Neuronal stem cell (in vitro differentiated cells): ENCODE measurements around the gene MFNG.
A peak's percentile ranks its signal among the peaks of the same experiment; 100 is the strongest.

Experiments
- DNase-seq: peaks from one replicate; pipeline ENCODE4 v3.0.0-alpha.2; 2013; ENCODE audit warnings: low spot score
- H2AFZ ChIP-seq: one replicate; pipeline ENCODE4 v1.6.1; 2013; ENCODE audit warnings: mild to moderate bottlenecking, low read length, inconsistent platforms
- H2AK5ac ChIP-seq: 2 replicates; pipeline ENCODE4 v1.6.1; 2013; ENCODE audit warnings: low read depth, mild to moderate bottlenecking, inconsistent platforms, low read length, moderate library complexity, mixed read lengths
- H2BK120ac ChIP-seq: 2 replicates; pipeline ENCODE4 v1.6.1; 2013; ENCODE audit warnings: low read depth, mild to moderate bottlenecking, inconsistent platforms, low read length, moderate library complexity, mixed read lengths
- H2BK12ac ChIP-seq: one replicate; pipeline ENCODE4 v1.6.1; 2013; ENCODE audit warnings: low read length, inconsistent platforms
- H2BK15ac ChIP-seq: 2 replicates; pipeline ENCODE4 v1.6.1; 2013; ENCODE audit warnings: mild to moderate bottlenecking, low read length, inconsistent platforms, mixed read lengths
- H2BK5ac ChIP-seq: one replicate; pipeline ENCODE4 v1.6.1; 2013; ENCODE audit warnings: inconsistent platforms, mild to moderate bottlenecking, low read length, moderate library complexity
- H3K14ac ChIP-seq: one replicate; pipeline ENCODE4 v1.6.1; 2013; ENCODE audit warnings: low read length, inconsistent platforms
- H3K18ac ChIP-seq: 2 replicates; pipeline ENCODE4 v1.6.1; 2013; ENCODE audit warnings: low read length, inconsistent platforms
- H3K23ac ChIP-seq: 2 replicates; pipeline ENCODE4 v1.6.1; 2013; ENCODE audit warnings: low read depth, mild to moderate bottlenecking, mixed read lengths, low read length, inconsistent platforms; ENCODE audit not compliant: poor library complexity
- H3K27ac ChIP-seq: replicated peaks from 3 replicates; pipeline ENCODE4 v1.5.1; 2013; ENCODE audit warnings: low read length, inconsistent platforms
- H3K27me3 ChIP-seq, 3 experiments: 2 replicates each; pipeline ENCODE4 v1.6.1; 2013; ENCODE audit warnings: low read length in 3 of 3, mild to moderate bottlenecking in 2 of 3, inconsistent platforms in 1 of 3, low read depth in 1 of 3, mixed read lengths in 1 of 3, moderate library complexity in 1 of 3; ENCODE audit not compliant: control insufficient read depth in 3 of 3, insufficient read depth in 3 of 3
- H3K36me3 ChIP-seq, 2 donors: replicated peaks in 1 of 2; 2 replicates each; pipeline ENCODE4 v1.6.1; 2013; ENCODE audit warnings: low read length in 2 of 2; ENCODE audit not compliant: control insufficient read depth in 2 of 2, insufficient read depth in 2 of 2
- H3K4ac ChIP-seq: 2 replicates; pipeline ENCODE4 v1.6.1; 2013; ENCODE audit warnings: inconsistent platforms, mild to moderate bottlenecking, low read length, moderate library complexity
- H3K4me1 ChIP-seq, 2 donors: 1 replicate in 1 of 2; 2 replicates in 1 of 2; pipeline ENCODE4 v1.6.1; 2013; ENCODE audit warnings: low read length in 2 of 2, low read depth in 1 of 2; ENCODE audit not compliant: control insufficient read depth in 2 of 2, insufficient read depth in 1 of 2
- H3K4me2 ChIP-seq: one replicate; pipeline ENCODE4 v1.6.1; 2013; ENCODE audit warnings: mild to moderate bottlenecking, low read length, inconsistent platforms; ENCODE audit not compliant: insufficient read depth, poor library complexity, severe bottlenecking
- H3K4me3 ChIP-seq, 2 donors: 2 replicates each; pipeline ENCODE4 v1.5.1; 2013; ENCODE audit warnings: low read length in 2 of 2, mild to moderate bottlenecking in 2 of 2, inconsistent platforms in 1 of 2, moderate library complexity in 1 of 2
- H3K79me1 ChIP-seq: one replicate; pipeline ENCODE4 v1.6.1; 2013; ENCODE audit warnings: low read depth, mild to moderate bottlenecking, inconsistent platforms, low read length, moderate library complexity
- H3K9ac ChIP-seq: one replicate; pipeline ENCODE4 v1.6.1; 2013; ENCODE audit warnings: mild to moderate bottlenecking, low read depth, low read length, inconsistent platforms; ENCODE audit not compliant: poor library complexity
- H3K9me3 ChIP-seq, 2 donors: replicated peaks in 1 of 2; 2 replicates each; pipeline versions ENCODE3 to v1.6.1; 2013; ENCODE audit warnings: low read length in 2 of 2, mild to moderate bottlenecking in 2 of 2, inconsistent platforms in 1 of 2, low read depth in 1 of 2, mixed read lengths in 1 of 2, moderate library complexity in 1 of 2; ENCODE audit not compliant: control insufficient read depth in 2 of 2, insufficient read depth in 1 of 2
- H4K8ac ChIP-seq: one replicate; pipeline ENCODE4 v1.6.1; 2013; ENCODE audit warnings: low read depth, mild to moderate bottlenecking, inconsistent platforms, low read length, moderate library complexity
- H4K91ac ChIP-seq: one replicate; pipeline ENCODE4 v1.6.1; 2013; ENCODE audit warnings: low read length, low read depth, mild to moderate bottlenecking, inconsistent platforms; ENCODE audit not compliant: poor library complexity
- WGBS, 2 donors: extraction: QIAGEN DNeasy Blood & Tissue Kit; methylation state at CpG; one replicate each; pipeline ENCODE4 v1.1.7; 2013; ENCODE audit warnings: missing lambda C conversion rate in 2 of 2, mixed read lengths in 1 of 2; ENCODE audit not compliant: insufficient read length in 2 of 2, insufficient replicate concordance in 1 of 2; ENCODE audit errors: extremely low coverage in 2 of 2; 5-methylcytosine and 5-hydroxymethylcytosine counted together

Gene MFNG

DNA sequence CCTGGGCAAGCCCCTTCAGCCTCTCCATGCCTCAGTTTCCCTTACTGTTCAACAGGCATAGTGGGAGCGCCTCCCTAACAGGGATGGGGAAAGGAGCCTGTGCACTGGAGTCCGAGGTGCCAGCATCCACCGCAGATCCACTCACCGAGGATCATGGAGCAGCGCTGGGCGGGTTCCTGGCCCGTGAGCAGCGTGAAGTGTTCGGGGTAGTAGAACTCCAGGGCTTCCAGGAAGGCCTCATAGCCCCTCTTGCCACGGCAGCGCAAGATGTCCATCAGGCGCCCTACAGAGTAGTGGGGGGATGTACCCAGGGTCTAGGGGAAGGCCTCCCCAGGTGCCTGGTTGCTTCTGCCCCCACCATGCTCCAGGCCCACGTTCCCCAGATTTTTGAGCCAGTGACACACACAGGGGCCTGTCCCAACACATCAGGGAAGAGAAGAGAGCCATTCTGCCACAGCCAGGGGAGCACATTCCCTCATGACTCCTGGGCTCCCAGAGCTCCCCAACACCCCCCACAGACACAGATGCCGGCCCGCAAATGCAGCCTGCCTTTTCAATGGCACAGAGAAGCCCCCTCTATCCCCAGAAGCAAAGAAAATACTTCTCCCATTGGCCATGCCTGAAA is 31.8 kb upstream of the MFNG start:
- no peak overlapping the region for H3K27ac ChIP-seq
- H2BK5ac ChIP-seq, result peak overlapping the region; percentile 49
- H2AFZ ChIP-seq, result peak overlapping the region; percentile 93
- DNase-seq, result no peak
- no peak overlapping the region for H3K9ac ChIP-seq
- peak overlapping the region; percentile 51 for H2BK15ac ChIP-seq
- H2BK12ac ChIP-seq, result no peak overlapping the region
- H3K4me2 ChIP-seq, result peak overlapping the region; percentile 87
- peaks cover 12 to 17% of the 10 kb centered on the region in 2 donors for H3K4me1 ChIP-seq
- no peaks in the 10 kb centered on the region for H3K79me1 ChIP-seq
- no CpG with 5 or more reads among the region's 15 CpGs for WGBS, 2 donors
- H3K4ac ChIP-seq, result no peak overlapping the region
- no peak overlapping the region for H3K23ac ChIP-seq
- H4K8ac ChIP-seq, result no peak overlapping the region
- H3K18ac ChIP-seq, result peak overlapping the region; percentile 36
- H3K27me3 ChIP-seq, result peaks cover 4 to 25% (median 13%) of the 10 kb centered on the region in 3 experiments
- peak overlapping the region; percentile 30 to 69 for H3K4me3 ChIP-seq
- peaks cover 0 to 1% of the 10 kb centered on the region in 2 donors for H3K9me3 ChIP-seq
- H3K36me3 ChIP-seq, result peaks cover 0 to 16% of the 10 kb centered on the region in 2 donors
- H2BK120ac ChIP-seq, result peak overlapping the region; percentile 68
- peak overlapping the region; percentile 42 for H3K14ac ChIP-seq
- no peak overlapping the region for H4K91ac ChIP-seq
- peak overlapping the region; percentile 88 for H2AK5ac ChIP-seq

DNA sequence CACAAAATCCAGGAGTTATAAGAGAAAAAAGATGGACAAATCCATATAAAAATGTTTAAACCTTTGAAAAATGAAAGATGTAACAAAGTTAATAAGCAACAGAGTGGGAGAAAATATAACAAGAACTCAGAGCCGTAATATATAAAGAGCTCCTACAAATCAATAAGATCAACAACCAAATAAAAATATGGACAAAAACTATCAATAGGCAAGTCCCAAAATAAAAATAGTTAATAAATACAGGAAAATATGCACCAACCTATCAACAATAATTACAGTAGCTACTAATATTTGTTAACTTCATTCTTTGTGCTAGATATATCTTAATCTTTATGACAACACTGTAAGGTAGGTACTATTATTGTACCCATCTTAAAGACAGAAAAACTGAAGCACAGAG is 30.3 kb upstream of the MFNG start:
- Histone ChIP-seq H2BK120ac (no peak overlapping the region), H3K4me3 (no peak overlapping the region), H3K23ac (no peak overlapping the region), H4K8ac (no peak overlapping the region), H3K9ac (no peak overlapping the region), H2BK12ac (no peak overlapping the region), H3K14ac (no peak overlapping the region), H4K91ac (no peak overlapping the region), H3K79me1 (no peaks in the 10 kb centered on the region), H3K4ac (no peak overlapping the region), H2AK5ac (no peak overlapping the region), H2AFZ (no peak overlapping the region), H3K27ac (no peak overlapping the region), H2BK15ac (no peak overlapping the region), H3K4me2 (no peak overlapping the region), H2BK5ac (no peak overlapping the region), H3K18ac (no peak overlapping the region), H3K4me1 (peaks cover 22 to 30% of the 10 kb centered on the region in 2 donors), H3K36me3 (peaks cover 0 to 16% of the 10 kb centered on the region in 2 donors), H3K9me3 (peaks cover 0 to 1% of the 10 kb centered on the region in 2 donors), H3K27me3 (peaks cover 4 to 25% (median 8%) of the 10 kb centered on the region in 3 experiments)
- no peak for DNase-seq
- WGBS, 2 donors, result no CpG with 5 or more reads among the region's 1 CpG

DNA sequence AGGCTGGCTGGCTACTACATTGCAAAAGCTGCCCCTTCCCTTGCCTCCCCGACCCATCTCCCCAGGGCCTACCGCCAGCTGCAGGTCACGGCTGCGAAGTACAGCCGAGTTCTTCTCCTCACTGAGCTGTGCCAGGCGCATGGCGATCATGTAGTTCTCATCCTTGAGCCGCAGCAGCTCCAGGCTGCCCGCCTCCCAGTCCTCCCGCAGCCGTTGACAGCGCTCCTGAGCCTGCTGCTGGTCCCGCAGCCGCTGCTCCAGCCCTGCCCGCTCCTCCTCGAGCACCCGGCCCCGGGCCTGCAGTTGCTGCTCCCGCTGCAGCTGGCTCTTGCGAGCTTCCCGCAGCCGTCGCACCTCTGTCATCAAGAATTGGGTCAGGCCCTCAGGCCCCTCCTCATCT is 29.7 kb upstream of the MFNG start:
- H3K79me1 ChIP-seq, result no peaks in the 10 kb centered on the region
- peak overlapping the region; percentile 32 for H2BK15ac ChIP-seq
- peaks cover 4 to 25% (median 5%) of the 10 kb centered on the region in 3 experiments for H3K27me3 ChIP-seq
- no CpG with 5 or more reads among the region's 23 CpGs for WGBS, 2 donors
- H3K14ac ChIP-seq, result no peak overlapping the region
- H2BK12ac ChIP-seq, result peak overlapping the region; percentile 12
- no peak overlapping the region for H4K91ac ChIP-seq
- H3K4ac ChIP-seq, result no peak overlapping the region
- H3K18ac ChIP-seq, result peak overlapping the region; percentile 44
- H3K9me3 ChIP-seq, result peaks cover 0 to 1% of the 10 kb centered on the region in 2 donors
- H2BK120ac ChIP-seq, result no peak overlapping the region
- peak overlapping the region; percentile 8 for H2AK5ac ChIP-seq
- H3K4me2 ChIP-seq, result no peak overlapping the region
- no peak overlapping the region for H2BK5ac ChIP-seq
- H3K36me3 ChIP-seq, result peaks cover 0 to 16% of the 10 kb centered on the region in 2 donors
- H3K9ac ChIP-seq, result peak overlapping the region; percentile 2
- peak overlapping the region in 1 of 2 donors; percentile 43 for H3K4me3 ChIP-seq
- no peak overlapping the region for H4K8ac ChIP-seq
- no peak overlapping the region for H2AFZ ChIP-seq
- peaks cover 23 to 32% of the 10 kb centered on the region in 2 donors for H3K4me1 ChIP-seq
- H3K27ac ChIP-seq, result no peak overlapping the region
- H3K23ac ChIP-seq, result no peak overlapping the region
- DNase-seq, result no peak

DNA sequence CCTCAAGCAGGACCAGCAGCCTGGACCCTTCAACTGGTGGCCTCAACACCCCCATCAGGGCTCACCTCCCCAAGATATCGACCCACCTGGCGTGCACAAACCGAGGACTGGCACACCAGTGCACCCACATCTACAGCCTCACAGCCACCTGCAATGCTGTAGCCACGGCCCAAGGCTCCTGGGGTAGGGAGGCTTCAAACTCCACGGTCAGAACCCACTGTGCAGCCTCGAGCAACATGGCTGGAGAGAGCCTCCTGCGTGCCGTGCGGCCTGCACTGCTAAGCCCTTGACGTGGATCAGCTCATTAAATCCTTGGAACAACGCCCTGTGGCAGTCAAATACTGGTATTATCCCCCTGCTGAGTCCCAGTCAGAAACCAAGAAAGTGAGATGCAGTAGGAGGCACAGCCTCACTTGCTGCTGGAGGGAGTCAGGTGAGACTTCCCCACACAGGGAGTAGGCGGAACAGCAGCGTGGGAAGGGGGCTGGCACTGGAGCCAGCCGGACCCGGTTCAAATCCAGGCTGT is 28.4 kb upstream of the MFNG start:
- peak overlapping the region; percentile 4 for H2BK15ac ChIP-seq
- H2AFZ ChIP-seq, result no peak overlapping the region
- no peak overlapping the region for H3K4me3 ChIP-seq
- no peak overlapping the region for H3K14ac ChIP-seq
- H3K36me3 ChIP-seq, result peaks cover 0 to 16% of the 10 kb centered on the region in 2 donors
- H3K4ac ChIP-seq, result no peak overlapping the region
- H2BK12ac ChIP-seq, result no peak overlapping the region
- no peak overlapping the region for H3K27ac ChIP-seq
- no peak overlapping the region for H4K91ac ChIP-seq
- peaks cover under 1 to 18% (median 4%) of the 10 kb centered on the region in 3 experiments for H3K27me3 ChIP-seq
- H4K8ac ChIP-seq, result no peak overlapping the region
- DNase-seq, result no peak
- peak overlapping the region; percentile 33 for H3K18ac ChIP-seq
- peaks cover 0 to 1% of the 10 kb centered on the region in 2 donors for H3K9me3 ChIP-seq
- no CpG with 5 or more reads among the region's 15 CpGs for WGBS, 2 donors
- peak overlapping the region; percentile 31 for H2BK5ac ChIP-seq
- peak overlapping the region; percentile 82 for H2AK5ac ChIP-seq
- no peak overlapping the region for H3K23ac ChIP-seq
- no peak overlapping the region for H2BK120ac ChIP-seq
- peaks cover 23 to 40% of the 10 kb centered on the region in 2 donors for H3K4me1 ChIP-seq
- no peak overlapping the region for H3K9ac ChIP-seq
- no peak overlapping the region for H3K4me2 ChIP-seq
- no peaks in the 10 kb centered on the region for H3K79me1 ChIP-seq
